Measurements from ENCODE around the gene TRAPPC3L. TPM values are rescaled to one million over a fixed set of nuclear protein-coding genes. Genes with fewer than 3 reads are reported as not detected.
A peak's percentile ranks its signal among the peaks of the same experiment; 100 is the strongest.

Gene TRAPPC3L
- total RNA-seq, 1 donor, result under 0.01 TPM

DNA sequence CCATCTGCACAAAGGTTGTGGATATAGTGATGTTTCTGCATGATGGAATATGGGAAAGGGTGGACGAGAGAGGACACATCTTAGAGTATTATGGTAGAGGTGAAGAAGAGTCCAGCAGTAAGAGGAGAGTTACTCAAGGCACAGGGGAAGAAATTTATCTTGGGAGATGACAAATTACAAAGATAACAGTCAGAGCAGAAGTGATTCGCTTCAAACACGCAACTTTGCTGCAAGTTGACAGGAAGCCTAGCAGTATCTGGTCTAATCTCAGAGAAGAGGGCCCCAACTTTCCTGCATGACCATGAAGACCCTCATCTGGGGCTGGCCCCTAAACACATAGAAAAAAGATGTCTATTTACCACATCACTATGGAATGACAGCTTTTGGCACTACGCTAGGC is 85.6 kb downstream of the TRAPPC3L start:
- H3K27ac ChIP-seq (ENCODE audit: low read depth, low read length), result no peak overlapping the region
- no peak overlapping the region for H3K4me2 ChIP-seq (ENCODE audit: insufficient read depth, low read length)
- H2AFZ ChIP-seq (ENCODE audit: low read length), result no peak overlapping the region
- H3K36me3 ChIP-seq (ENCODE audit: insufficient read depth, low read length), result no peaks in the 10 kb centered on the region
- no peaks in the 10 kb centered on the region for H3K9me3 ChIP-seq (ENCODE audit: low read depth, low read length)
- peaks cover 8% of the 10 kb centered on the region for H3K27me3 ChIP-seq (ENCODE audit: insufficient read depth, low read length)
- TF ChIP-seq, protein P1, sequence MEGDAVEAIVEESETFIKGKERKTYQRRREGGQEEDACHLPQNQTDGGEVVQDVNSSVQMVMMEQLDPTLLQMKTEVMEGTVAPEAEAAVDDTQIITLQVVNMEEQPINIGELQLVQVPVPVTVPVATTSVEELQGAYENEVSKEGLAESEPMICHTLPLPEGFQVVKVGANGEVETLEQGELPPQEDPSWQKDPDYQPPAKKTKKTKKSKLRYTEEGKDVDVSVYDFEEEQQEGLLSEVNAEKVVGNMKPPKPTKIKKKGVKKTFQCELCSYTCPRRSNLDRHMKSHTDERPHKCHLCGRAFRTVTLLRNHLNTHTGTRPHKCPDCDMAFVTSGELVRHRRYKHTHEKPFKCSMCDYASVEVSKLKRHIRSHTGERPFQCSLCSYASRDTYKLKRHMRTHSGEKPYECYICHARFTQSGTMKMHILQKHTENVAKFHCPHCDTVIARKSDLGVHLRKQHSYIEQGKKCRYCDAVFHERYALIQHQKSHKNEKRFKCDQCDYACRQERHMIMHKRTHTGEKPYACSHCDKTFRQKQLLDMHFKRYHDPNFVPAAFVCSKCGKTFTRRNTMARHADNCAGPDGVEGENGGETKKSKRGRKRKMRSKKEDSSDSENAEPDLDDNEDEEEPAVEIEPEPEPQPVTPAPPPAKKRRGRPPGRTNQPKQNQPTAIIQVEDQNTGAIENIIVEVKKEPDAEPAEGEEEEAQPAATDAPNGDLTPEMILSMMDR (IDR thresholded peaks at IDR 0.05; ENCODE audit: extremely low read depth, low read depth, low read length), result no peak
- peaks cover 12% of the 10 kb centered on the region for H3K4me1 ChIP-seq (ENCODE audit: insufficient read depth, low read length)
- peak; percentile 71 for DNase-seq (ENCODE audit: insufficient read length, low spot score, missing footprints)
- H4K20me1 ChIP-seq (ENCODE audit: insufficient read depth, low read length), result no peaks in the 10 kb centered on the region
- no peaks in the 10 kb centered on the region for H3K79me2 ChIP-seq (ENCODE audit: insufficient read depth, low read length)
- no peak overlapping the region for H3K4me3 ChIP-seq (ENCODE audit: insufficient read depth, low read length)

DNA sequence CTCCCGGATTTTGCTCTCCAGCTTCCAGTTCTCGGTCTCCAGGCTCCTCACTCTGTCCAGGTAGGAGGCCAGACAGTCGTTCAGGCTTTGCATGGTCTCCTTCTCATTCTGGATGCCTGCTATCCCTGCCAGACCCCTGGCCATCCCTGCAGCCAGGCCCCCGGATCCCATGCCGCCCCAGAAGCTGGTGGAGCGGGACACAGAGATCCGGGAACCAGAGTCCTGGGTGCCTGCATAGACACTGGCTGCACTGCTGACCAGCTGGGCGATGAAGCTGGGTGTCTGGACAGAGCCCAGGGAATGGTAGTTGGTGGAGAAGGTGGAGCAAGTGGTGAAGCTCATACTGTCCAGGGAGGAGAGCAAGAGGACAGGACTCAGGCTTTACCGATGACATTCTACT is 87.2 kb downstream of the TRAPPC3L start:
- H3K27me3 ChIP-seq (ENCODE audit: insufficient read depth, low read length), result peaks cover 6% of the 10 kb centered on the region
- DNase-seq (ENCODE audit: insufficient read length, low spot score, missing footprints), result no peak
- H3K4me3 ChIP-seq (ENCODE audit: insufficient read depth, low read length), result no peak overlapping the region
- H3K4me2 ChIP-seq (ENCODE audit: insufficient read depth, low read length), result no peak overlapping the region
- H3K27ac ChIP-seq (ENCODE audit: low read depth, low read length), result no peak overlapping the region
- no peaks in the 10 kb centered on the region for H3K79me2 ChIP-seq (ENCODE audit: insufficient read depth, low read length)
- H3K9me3 ChIP-seq (ENCODE audit: low read depth, low read length), result no peaks in the 10 kb centered on the region
- peaks cover 12% of the 10 kb centered on the region for H3K4me1 ChIP-seq (ENCODE audit: insufficient read depth, low read length)
- H2AFZ ChIP-seq (ENCODE audit: low read length), result no peak overlapping the region
- no peaks in the 10 kb centered on the region for H4K20me1 ChIP-seq (ENCODE audit: insufficient read depth, low read length)
- H3K36me3 ChIP-seq (ENCODE audit: insufficient read depth, low read length), result no peaks in the 10 kb centered on the region
- TF ChIP-seq, protein P1 (IDR thresholded peaks at IDR 0.05; ENCODE audit: extremely low read depth, low read depth, low read length), result no peak

DNA sequence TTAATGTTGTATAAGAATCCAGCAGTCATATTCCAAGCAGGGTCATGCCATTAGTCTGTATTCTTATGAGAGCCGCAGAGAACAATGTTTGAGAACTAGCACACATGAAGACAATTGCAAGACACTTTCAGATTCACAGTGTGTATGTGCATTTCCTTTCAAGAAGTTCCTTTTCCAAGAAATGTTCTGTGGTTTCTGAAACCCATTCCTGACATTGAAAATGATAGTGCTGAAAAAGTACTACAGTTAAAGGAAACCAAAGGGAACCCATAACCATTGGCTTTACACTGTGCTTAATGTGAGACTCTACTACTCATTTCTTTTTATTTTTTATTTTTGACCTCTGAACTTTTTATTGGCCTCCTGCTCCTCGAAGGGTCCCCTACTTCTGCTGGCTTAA is 88.6 kb downstream of the TRAPPC3L start:
- H3K4me3 ChIP-seq (ENCODE audit: insufficient read depth, low read length), result no peak overlapping the region
- no peak overlapping the region for H3K4me2 ChIP-seq (ENCODE audit: insufficient read depth, low read length)
- peaks cover 6% of the 10 kb centered on the region for H3K4me1 ChIP-seq (ENCODE audit: insufficient read depth, low read length)
- no peak for DNase-seq (ENCODE audit: insufficient read length, low spot score, missing footprints)
- H3K27ac ChIP-seq (ENCODE audit: low read depth, low read length), result no peak overlapping the region
- peaks cover 5% of the 10 kb centered on the region for H3K27me3 ChIP-seq (ENCODE audit: insufficient read depth, low read length)
- H3K79me2 ChIP-seq (ENCODE audit: insufficient read depth, low read length), result no peaks in the 10 kb centered on the region
- H3K36me3 ChIP-seq (ENCODE audit: insufficient read depth, low read length), result no peaks in the 10 kb centered on the region
- H4K20me1 ChIP-seq (ENCODE audit: insufficient read depth, low read length), result no peaks in the 10 kb centered on the region
- no peaks in the 10 kb centered on the region for H3K9me3 ChIP-seq (ENCODE audit: low read depth, low read length)
- TF ChIP-seq, protein P1 (IDR thresholded peaks at IDR 0.05; ENCODE audit: extremely low read depth, low read depth, low read length), result no peak
- no peak overlapping the region for H2AFZ ChIP-seq (ENCODE audit: low read length)

DNA sequence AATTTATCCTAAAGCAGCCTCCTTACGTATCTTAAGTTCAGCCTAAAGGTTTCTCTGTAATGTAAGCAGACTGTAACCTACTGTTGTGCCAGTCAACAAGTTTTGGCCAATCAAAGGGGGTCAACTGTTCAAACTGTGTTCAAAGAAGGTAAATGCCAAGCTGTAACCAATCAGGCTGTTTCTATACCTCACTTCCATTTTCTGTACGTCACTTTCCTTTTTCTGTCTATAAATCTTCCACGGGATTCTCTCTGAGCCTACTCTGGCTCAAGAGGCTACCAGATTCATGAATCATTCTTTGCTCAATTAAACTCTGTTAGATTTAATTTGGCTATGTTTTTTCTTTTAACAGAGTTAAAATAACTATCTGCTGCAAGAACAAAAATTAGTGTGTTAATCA is 89.4 kb downstream of the TRAPPC3L start:
- H3K36me3 ChIP-seq (ENCODE audit: insufficient read depth, low read length), result no peaks in the 10 kb centered on the region
- H3K4me2 ChIP-seq (ENCODE audit: insufficient read depth, low read length), result no peak overlapping the region
- no peaks in the 10 kb centered on the region for H3K9me3 ChIP-seq (ENCODE audit: low read depth, low read length)
- no peak overlapping the region for H3K27ac ChIP-seq (ENCODE audit: low read depth, low read length)
- H2AFZ ChIP-seq (ENCODE audit: low read length), result no peak overlapping the region
- H4K20me1 ChIP-seq (ENCODE audit: insufficient read depth, low read length), result no peaks in the 10 kb centered on the region
- no peaks in the 10 kb centered on the region for H3K4me1 ChIP-seq (ENCODE audit: insufficient read depth, low read length)
- TF ChIP-seq, protein P1 (IDR thresholded peaks at IDR 0.05; ENCODE audit: extremely low read depth, low read depth, low read length), result no peak
- H3K79me2 ChIP-seq (ENCODE audit: insufficient read depth, low read length), result no peaks in the 10 kb centered on the region
- H3K4me3 ChIP-seq (ENCODE audit: insufficient read depth, low read length), result no peak overlapping the region
- DNase-seq (ENCODE audit: insufficient read length, low spot score, missing footprints), result no peak
- peaks cover 2% of the 10 kb centered on the region for H3K27me3 ChIP-seq (ENCODE audit: insufficient read depth, low read length)
